Femur (tissue), 1 donor: Measurements from ENCODE around the gene NDUFS3.
A peak's percentile ranks its signal among the peaks of the same experiment; 100 is the strongest.

ENCODE experiments used
- DNase-seq: peaks from one replicate; pipeline ENCODE4 v3.0.0-alpha.2; 2017

The NDUFS3 gene

GRCh38 chr11:47592251-47592650 is 13.4 kb downstream of the NDUFS3 start:
- DNase-seq: no peak

- no peak for DNase-seq
These were observed 14.1 kb downstream of the NDUFS3 start for GRCh38 chr11:47592970-47593369.

DNA sequence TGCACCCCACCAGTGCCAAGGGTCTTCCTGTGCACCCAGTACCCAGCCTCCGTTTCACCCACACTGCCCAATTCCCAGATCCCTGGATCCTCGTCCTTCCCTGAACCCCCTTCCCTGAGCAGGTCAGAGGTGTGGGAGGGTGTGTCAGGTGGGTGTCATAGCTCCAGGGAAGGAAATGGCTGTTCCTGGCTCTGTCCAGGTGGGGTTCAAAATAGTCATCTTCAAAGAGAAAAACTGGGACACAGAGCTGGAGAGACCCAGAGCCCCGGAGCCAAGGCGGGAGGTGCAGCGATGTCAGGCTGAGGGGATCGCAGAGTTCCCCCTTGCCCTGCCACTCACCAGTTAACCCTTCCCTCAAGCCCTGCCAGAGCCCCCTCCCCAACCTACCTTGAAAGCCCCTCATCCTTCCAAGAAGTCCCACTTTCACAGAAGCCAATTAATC is 14.6 kb downstream of the NDUFS3 start:
- DNase-seq: no peak

- DNase-seq: no peak
These were observed 15.3 kb downstream of the NDUFS3 start, which contains the start of gene C1QTNF4 for GRCh38 chr11:47593934-47594855. TSS of gene C1QTNF4 (minus strand) at chr11:47594411. CDS start at chr11:47590810, 3,601 bp downstream.

GRCh38 chr11:47595029-47595428 is 16.2 kb downstream of the NDUFS3 start:
- DNase-seq: no peak

- no peak for DNase-seq
These were observed 17.1 kb downstream of the NDUFS3 start for GRCh38 chr11:47595967-47596366.

DNA sequence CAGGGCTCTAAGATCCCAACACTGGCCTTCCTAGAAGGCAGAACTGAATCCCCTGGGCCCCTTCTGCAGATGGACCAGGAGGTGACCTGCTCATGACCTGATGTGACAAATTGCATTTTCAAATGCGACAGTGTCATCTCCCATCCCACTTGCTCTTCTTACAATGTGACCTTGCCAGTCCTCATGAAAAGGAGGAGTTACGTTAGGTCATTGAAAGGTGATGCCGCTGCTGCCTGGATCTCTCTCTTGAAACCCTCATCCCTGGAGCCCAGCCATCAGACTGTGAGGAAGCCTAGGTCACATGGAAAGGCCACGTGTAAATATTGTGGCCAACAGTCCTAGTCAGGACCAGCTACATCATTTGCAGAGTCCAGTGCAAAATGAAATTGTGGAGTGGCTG is 21.0 kb downstream of the NDUFS3 start:
- no peak for DNase-seq

- DNase-seq: no peak
These were observed 24.4 kb downstream of the NDUFS3 start for GRCh38 chr11:47603295-47603694.

- no peak for DNase-seq
These were observed 27.0 kb downstream of the NDUFS3 start for GRCh38 chr11:47605921-47606320.

DNA sequence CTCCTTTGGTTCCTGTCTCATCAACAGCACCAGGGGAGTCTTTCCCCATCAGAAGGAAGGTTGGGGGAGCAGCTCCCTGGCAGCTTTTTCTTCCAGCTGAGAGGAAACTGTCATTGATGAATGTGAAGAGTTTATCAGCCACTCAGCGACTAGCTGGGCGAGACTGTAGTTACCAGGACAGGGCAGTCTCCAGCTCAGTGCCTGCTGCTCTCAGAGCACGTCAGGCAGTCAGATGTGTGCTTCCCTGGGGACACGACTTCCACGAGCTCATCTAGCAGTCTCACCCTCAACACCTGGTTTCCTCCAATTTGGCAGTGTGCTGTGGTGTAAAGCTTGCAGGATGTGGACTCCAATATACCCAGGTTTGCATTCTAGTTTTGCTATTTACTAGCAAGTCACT is 27.9 kb downstream of the NDUFS3 start:
- no peak for DNase-seq

DNA sequence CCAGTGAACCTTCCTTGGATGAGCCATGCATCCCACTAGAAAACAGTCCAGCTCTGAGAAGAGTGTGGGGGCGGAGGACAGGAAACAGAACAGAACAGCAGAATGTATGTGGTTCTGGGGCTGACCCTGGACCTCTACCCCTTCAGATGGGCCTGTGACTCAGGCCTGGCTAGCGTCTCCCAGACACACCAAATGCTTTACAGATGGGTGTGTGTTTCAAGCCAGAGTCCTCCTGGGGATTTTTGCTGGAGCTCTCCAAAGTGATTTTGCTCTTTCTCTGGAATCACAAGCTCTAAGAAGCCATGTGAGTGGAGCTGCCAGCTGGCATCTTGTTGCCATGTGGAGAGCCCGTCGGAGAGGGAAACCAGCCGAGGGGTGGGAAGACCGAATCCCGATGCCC is 28.5 kb downstream of the NDUFS3 start:
- DNase-seq: peak; percentile 62

DNA sequence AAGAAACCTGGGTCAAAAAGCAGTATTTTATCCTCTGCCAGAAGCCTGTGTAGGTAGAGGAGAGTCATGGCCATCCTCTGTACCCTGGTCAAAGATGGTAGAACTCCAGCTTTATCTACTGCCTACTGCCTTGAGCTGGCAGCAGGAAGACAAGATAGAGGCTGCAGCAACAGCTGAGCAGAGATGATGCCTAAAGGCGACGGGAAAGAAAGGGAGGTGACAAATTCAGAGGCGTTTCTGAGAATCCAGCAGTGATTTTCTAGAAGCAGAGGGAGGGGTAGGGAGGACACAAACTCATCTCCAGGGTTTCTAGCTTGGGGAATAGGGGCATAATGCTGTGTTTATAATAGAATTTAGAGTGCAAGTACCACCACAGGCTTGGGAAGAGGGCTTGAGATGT is 30.8 kb downstream of the NDUFS3 start:
- DNase-seq: no peak

GRCh38 chr11:47611348-47611794 is 32.5 kb downstream of the NDUFS3 start:
- peak; percentile 52 for DNase-seq

DNA sequence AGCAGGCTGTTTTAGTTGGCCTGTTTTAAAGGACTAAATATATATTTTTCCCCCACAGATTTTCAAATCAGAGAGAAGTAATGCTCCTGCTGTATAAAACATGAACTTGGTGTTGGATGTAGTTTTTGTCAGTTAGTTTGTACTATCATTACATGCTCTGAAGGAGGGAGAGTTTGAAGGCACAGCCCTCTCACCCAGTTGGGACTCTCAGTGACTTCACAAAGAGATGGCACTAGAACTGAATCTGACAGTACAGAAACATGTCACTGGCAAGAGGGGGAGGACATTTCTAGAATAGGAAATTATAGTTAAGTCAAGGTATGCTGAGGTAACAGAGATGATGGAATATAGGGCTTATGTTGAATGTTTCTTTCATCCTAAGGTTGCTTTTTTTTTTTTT is 36.4 kb downstream of the NDUFS3 start:
- no peak for DNase-seq

DNA sequence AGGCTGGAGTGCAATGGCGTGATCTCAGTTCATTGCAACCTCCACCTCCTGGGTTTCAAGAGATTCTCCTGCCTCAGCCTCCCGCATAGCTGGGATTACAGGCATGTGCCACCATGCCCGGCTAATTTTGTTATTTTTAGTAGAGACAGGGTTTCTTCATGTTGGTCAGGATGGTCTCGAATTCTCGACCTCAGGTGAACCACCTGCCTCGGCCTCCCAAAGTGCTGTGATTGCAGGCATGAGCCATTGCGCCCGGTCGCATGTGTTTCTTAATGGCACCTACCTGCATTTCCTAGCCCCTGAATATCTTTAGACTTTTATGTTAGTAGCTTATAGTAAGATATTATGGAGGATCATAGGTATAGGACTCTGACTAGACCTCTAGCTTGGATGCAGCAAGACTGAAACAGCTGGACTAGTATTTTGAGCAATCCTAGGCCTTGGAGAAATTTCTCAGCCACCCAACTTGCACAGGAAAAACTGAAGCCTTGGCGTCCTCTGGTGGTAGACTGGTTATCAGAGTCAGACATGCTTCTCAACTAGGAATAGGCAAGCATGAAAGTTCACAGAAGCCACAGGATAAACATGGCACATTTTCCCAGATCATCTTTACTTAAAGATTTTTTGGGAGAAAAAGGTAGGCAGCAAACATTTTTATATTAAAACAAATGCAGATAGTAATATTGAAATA is 38.0 kb downstream of the NDUFS3 start:
- peak; percentile 76 for DNase-seq

DNA sequence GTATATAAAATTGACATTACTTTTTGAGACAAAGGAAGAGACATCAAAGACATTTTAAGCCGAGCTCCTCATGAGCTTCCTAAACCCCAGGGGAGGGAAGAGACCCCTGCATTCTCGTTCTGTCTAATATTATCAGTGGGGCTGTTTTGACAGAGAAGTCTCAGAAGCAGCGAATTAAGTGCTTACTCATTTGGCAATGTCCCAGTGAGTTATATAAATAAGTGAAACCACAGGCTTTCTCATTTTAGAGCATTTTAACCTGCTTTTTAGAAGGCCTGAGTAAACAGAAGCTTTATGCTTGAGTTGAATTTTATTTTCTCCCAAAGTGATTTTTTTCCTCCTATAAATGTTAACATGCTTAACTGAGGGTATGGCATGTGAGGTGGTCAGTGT is 38.5 kb downstream of the NDUFS3 start:
- no peak for DNase-seq

- DNase-seq: no peak
These were observed 42.0 kb downstream of the NDUFS3 start for GRCh38 chr11:47620836-47621378.

DNA sequence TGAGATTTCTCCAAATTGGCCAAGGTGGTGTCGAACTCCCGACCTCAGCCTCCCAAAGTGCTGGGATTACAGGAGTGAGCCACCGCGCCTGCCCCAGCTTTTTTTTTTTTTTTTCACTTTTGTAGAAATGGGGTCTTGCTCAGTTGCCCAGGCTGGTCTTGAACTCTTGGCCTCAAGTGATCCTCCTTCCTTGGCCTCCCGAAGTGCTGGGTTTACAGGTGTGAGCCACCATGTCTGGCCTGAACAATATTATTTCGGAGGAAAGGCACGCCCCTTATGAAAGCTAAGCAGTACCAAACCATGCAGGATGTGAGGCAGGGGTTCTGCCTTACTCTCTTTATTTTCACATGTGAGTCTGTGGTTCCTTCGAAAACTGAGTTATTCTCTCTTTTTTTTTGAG is 47.4 kb downstream of the NDUFS3 start:
- DNase-seq: no peak

DNA sequence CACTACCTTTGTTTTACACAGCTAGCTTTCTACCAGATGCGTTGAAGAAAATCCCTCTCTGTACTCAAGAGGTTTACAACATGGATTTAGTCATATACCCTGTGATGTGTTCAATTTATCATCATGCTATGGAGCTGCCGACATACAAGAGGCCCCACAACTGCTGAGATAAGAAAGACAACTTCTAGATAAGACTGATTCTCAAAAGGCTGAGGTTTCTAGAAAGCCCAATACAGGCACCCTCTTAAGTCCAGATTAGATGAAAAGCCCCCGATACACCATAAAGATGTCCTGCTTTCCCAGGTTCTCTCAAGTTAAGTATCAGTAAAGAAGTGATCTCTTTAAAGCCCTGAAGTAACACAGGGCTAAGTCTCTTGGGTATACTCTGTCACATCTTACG is 49.2 kb downstream of the NDUFS3 start:
- DNase-seq: no peak

DNA sequence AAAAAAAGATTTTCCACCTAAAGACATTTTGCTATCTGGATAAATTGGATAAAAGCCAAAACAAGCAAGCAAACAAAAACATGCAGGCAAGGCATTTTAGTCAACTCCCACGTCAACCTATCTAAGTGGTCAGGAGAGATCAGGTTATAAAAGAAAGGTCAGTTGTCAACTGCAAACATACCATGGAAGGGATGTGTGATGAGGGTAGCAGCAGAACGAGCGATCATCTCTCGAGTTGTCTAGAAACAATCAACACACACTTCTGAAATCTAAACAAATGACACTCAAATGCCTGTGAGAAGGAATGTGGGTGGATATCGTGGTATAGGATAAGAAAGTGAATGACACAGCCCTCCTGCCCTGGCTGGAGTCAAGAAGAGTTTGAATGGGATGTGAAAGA is 52.6 kb downstream of the NDUFS3 start:
- DNase-seq: no peak
